ENCODE results near the gene OR6N1.

The OR6N1 gene

GRCh38 chr1:158752155-158752712 is 19.8 kb downstream of the OR6N1 start:
- no peak for DNase-seq (ENCODE audit: low read depth)

GRCh38 chr1:158735848-158736247 is 36.1 kb downstream of the OR6N1 start:
- DNase-seq (ENCODE audit: low read depth) = no peak

GRCh38 chr1:158732524-158732923 is 39.5 kb downstream of the OR6N1 start:
- no peak for DNase-seq (ENCODE audit: low read depth)

GRCh38 chr1:158731707-158732106 is 40.3 kb downstream of the OR6N1 start:
- DNase-seq (ENCODE audit: low read depth) = no peak

GRCh38 chr1:158730453-158730852 is 41.5 kb downstream of the OR6N1 start:
- no peak for DNase-seq (ENCODE audit: low read depth)

DNA sequence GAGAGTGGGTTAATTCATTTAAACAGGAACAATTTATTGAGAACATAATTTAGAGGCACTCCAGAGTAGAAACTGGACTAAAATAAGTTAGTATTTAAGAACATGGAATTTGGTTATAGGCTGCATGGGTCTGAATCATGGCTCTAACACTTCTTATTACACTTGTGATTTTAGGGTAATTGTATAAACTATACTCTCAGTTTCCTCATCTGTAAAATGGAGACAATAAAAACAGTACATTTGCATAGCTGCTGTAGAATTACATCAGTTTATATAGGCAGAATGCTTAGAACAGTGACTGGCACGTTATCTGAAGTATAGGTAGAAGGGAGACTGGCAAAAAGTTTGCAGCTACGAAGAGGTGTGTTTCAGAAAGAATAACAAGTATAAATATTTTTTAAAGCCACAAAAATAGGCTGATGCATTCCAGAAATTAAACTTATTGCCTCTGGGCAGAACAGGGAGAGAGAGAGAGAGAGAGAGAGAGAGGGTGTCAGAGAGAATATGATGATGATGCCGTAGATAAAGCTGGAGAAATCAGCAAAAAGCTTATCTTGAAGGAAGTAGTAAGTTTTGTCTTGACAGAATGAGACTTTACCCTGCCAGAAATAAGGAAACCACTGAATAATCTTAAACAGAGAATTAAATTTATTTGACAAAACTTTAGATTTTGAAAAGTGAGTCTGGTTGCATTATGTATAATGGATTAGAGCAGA is 43.3 kb downstream of the OR6N1 start:
- no peak for DNase-seq (ENCODE audit: low read depth)

GRCh38 chr1:158724442-158724841 is 47.6 kb downstream of the OR6N1 start:
- DNase-seq (ENCODE audit: low read depth) = no peak

- no peak for DNase-seq (ENCODE audit: low read depth)
These were observed 51.4 kb downstream of the OR6N1 start, which contains the start of gene OR6K3 for GRCh38 chr1:158720620-158721019. TSS of gene OR6K3 (minus strand) at chr1:158720720. CDS start at chr1:158718115, 2,605 bp downstream.

- no peak for DNase-seq (ENCODE audit: low read depth)
These were observed 52.3 kb downstream of the OR6N1 start for GRCh38 chr1:158719664-158720063.

DNA sequence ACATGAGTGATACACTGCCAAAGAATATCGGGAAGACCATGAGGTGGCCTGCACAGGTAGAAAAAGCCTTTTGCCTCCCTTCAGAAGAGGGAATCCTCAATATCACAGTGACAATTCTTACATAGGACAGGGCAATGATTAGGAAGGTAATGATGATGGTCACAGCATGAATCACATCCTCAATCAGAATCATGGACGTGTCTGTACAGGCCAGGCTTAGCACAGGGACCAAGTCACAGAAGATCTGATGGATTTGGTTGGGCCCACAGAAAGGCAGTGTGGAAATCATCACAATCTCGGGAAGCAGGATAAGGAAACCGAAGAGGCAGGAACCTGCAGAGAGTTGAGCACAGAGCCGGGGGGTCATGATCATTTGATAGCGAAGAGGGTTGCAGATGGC is 54.7 kb downstream of the OR6N1 start:
- no peak for DNase-seq (ENCODE audit: low read depth)

GRCh38 chr1:158716335-158716734 is 55.7 kb downstream of the OR6N1 start:
- DNase-seq (ENCODE audit: low read depth) = no peak

DNA sequence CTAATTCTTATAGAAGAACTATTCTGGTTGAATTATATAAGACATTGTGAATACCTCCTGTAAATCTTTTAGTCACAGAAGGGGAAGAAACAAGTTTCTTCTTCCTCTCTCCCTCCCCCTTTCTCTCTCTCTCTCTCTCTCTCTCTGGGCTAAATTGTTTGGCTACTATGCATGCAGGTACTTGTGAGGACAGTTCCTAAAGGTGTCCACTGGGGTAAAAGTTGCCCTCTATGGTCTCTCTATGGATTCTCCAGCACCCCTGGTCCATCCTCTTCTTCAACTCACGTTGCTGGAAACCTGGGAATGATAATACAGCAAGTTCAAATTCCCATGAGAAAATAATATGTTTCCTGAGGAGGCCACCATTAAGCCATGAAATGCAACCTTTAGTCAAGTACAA is 57.2 kb downstream of the OR6N1 start:
- no peak for DNase-seq (ENCODE audit: low read depth)
